BJ (cell line): ENCODE data around the gene MYH3. TPM values are rescaled to one million over a fixed set of nuclear protein-coding genes. Genes with fewer than 3 reads are reported as not detected.

Experiments
- CTCF ChIA-PET: fragments of 350-600 bp; formaldehyde crosslinking; extraction: SDS; loops from one replicate; lab custom pipeline; 2021; ENCODE audit warnings: antibody characterized with exemption, inconsistent platforms; lab: Yijun Ruan, JAX
- POLR2A ChIA-PET: fragments of 300-600 bp; sonication (Branson Sonifier 250); formaldehyde crosslinking; extraction: SDS; loops from one replicate; lab custom pipeline; 2021; ENCODE audit warnings: antibody characterized with exemption; lab: Charles Lee
- DNase-seq: peaks from one replicate; pipeline ENCODE4 v3.0.0-alpha.2; 2011; ENCODE audit warnings: low read depth
- H3K27me3 ChIP-seq: 2 replicates; pipeline ENCODE4 v1.6.0; 2011; ENCODE audit warnings: low read length; ENCODE audit not compliant: control insufficient read depth, insufficient read depth
- H3K36me3 ChIP-seq: 2 replicates; pipeline ENCODE4 v1.5.1; 2011; ENCODE audit warnings: low read length; ENCODE audit not compliant: control insufficient read depth, insufficient read depth
- H3K4me3 ChIP-seq: 2 replicates; pipeline ENCODE4 v1.5.1; 2011; ENCODE audit warnings: low read depth, mild to moderate bottlenecking, control low read depth, low read length
- CTCF ChIP-seq: IDR thresholded peaks from 2 replicates; pipeline ENCODE4 v1.5.1; 2011; ENCODE audit warnings: low read depth, mild to moderate bottlenecking, control low read depth, inconsistent platforms, low read length, moderate library complexity; ENCODE audit not compliant: insufficient read depth
- polyA plus RNA-seq: library from polyadenylated mRNA; depleted of rRNA; stranded (reverse); fragments of >200 nt; gene quantifications from 2 replicates; pipeline ENCODE4 v1.2.3, GENCODE V29; 2011

MYH3 gene
- polyA plus RNA-seq, 1 experiment: 1.3 TPM

GRCh38 chr17:10613775-10614513, 43.2 kb downstream of the MYH3 start:
- no peaks in the 10 kb centered on the region for H3K27me3 ChIP-seq
- H3K4me3 ChIP-seq: no peak overlapping the region
- ChIA-PET POLR2A (no interaction called here), CTCF (interaction anchor here (0.8 to 14.0 kb wide), 22 partner anchors 12 to 696 kb away, joined by 3 to 366 read pairs (median 6); no protein-coding TSS in a partner anchor)
- DNase-seq: no peak
- no peak for TF ChIP-seq CTCF
- no peaks in the 10 kb centered on the region for H3K36me3 ChIP-seq

- no peaks in the 10 kb centered on the region for H3K36me3 ChIP-seq
- POLR2A ChIA-PET: no interaction called here
- CTCF ChIA-PET: interaction anchor here (1.3 to 14.0 kb wide), 10 partner anchors 11 to 695 kb away, joined by 3 to 366 read pairs (median 64); no protein-coding TSS in a partner anchor
- H3K4me3 ChIP-seq: no peak overlapping the region
- no peak for TF ChIP-seq CTCF
- no peaks in the 10 kb centered on the region for H3K27me3 ChIP-seq
- peak; percentile 40 for DNase-seq
Measured at GRCh38 chr17:10612957-10613744, 44.0 kb downstream of the MYH3 start.

- ChIA-PET CTCF (interaction anchor here (1.0 to 14.0 kb wide), 5 partner anchors 8 to 294 kb away, joined by 3 to 366 read pairs (median 3); no protein-coding TSS in a partner anchor), POLR2A (no interaction called here)
- no peaks in the 10 kb centered on the region for H3K36me3 ChIP-seq
- no peak for DNase-seq
- H3K4me3 ChIP-seq: no peak overlapping the region
- no peaks in the 10 kb centered on the region for H3K27me3 ChIP-seq
- TF ChIP-seq CTCF: no peak
Measured at GRCh38 chr17:10610884-10611283, 46.2 kb downstream of the MYH3 start.

GRCh38 chr17:10608244-10608643, 48.9 kb downstream of the MYH3 start:
- no peaks in the 10 kb centered on the region for H3K27me3 ChIP-seq
- TF ChIP-seq CTCF: no peak
- POLR2A ChIA-PET: no interaction called here
- no peak for DNase-seq
- H3K36me3 ChIP-seq: no peaks in the 10 kb centered on the region
- CTCF ChIA-PET: interaction anchor here (1.2 to 14.0 kb wide), 3 partner anchors 10 to 277 kb away, joined by 3 to 366 read pairs (median 19); no protein-coding TSS in a partner anchor
- no peak overlapping the region for H3K4me3 ChIP-seq

GRCh38 chr17:10606110-10606509, 51.0 kb downstream of the MYH3 start:
- no peaks in the 10 kb centered on the region for H3K36me3 ChIP-seq
- H3K4me3 ChIP-seq: no peak overlapping the region
- H3K27me3 ChIP-seq: no peaks in the 10 kb centered on the region
- ChIA-PET POLR2A (no interaction called here), CTCF (interaction anchor here (0.7 to 8.3 kb wide), 2 partner anchors 10 to 11 kb away, joined by 3 to 76 read pairs; no protein-coding TSS in a partner anchor)
- DNase-seq: no peak
- TF ChIP-seq CTCF: no peak
